IgD-negative memory B cell (primary cell): ENCODE measurements around the gene USP6NL. TPM values are rescaled to one million over a fixed set of nuclear protein-coding genes. Genes with fewer than 3 reads are reported as not detected.
A peak's percentile ranks its signal among the peaks of the same experiment; 100 is the strongest.

Source experiments
- H3K27ac Mint-ChIP-seq, 3 donors: one replicate each; pipeline ENCODE4 v1.8.0; 2020 to 2022; ENCODE audit warnings: mild to moderate bottlenecking in 3 of 3, mixed read lengths in 3 of 3, moderate library complexity in 1 of 3
- H3K27me3 Mint-ChIP-seq: one replicate; pipeline ENCODE4 v1.8.0; 2021; ENCODE audit warnings: mixed read lengths
- H3K36me3 Mint-ChIP-seq: one replicate; pipeline ENCODE4 v1.8.0; 2020; ENCODE audit warnings: mild to moderate bottlenecking, mixed read lengths
- H3K4me1 Mint-ChIP-seq, 3 donors: one replicate each; pipeline ENCODE4 v1.8.0; 2020 to 2022; ENCODE audit warnings: mixed read lengths in 3 of 3, mild to moderate bottlenecking in 1 of 3
- H3K4me3 Mint-ChIP-seq, 4 donors: one replicate each; pipeline ENCODE4 v1.8.0; 2020 to 2022; ENCODE audit warnings: mild to moderate bottlenecking in 4 of 4, mixed read lengths in 4 of 4, moderate library complexity in 3 of 4
- H3K9me3 Mint-ChIP-seq, 3 donors: one replicate each; pipeline ENCODE4 v1.8.0; 2020 to 2021; ENCODE audit warnings: mixed read lengths in 3 of 3, mild to moderate bottlenecking in 1 of 3
- polyA plus RNA-seq: library from polyadenylated mRNA; unstranded; fragments of 300-500 nt; fragmentation: Illumina TruSeq; gene quantifications from one replicate; pipeline ENCODE4 v1.2.3, GENCODE V29; 2021

The USP6NL gene
- polyA plus RNA-seq, 1 donor from 2014 or later, result 39.3 TPM

- Mint-ChIP-seq H3K9me3 (no peaks in the 10 kb centered on the region), H3K4me3 (peak overlapping the region in 2 of 4 donors; percentile 15 to 39)
Measured at GRCh38 chr10:11593612-11594011, 17.8 kb downstream of the USP6NL start.

DNA sequence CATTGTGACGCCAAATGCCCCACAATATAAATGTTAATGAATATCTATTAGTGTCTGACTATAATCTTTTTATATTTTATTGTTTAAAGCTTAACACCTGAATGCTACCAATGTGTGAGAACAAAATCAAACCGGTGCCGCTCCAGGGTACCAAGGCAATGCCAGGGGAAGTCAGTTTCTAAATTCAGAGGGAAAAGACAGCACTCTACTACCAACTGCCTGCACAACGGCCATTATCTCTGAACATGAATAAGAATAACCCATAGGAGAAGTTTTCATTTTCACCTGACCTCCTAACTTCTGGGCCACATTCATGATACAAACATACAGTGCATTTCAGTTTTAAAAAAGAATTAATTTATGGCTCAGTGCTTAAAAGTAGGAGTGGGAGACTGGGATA lies 21.7 kb downstream of the USP6NL start:
- Mint-ChIP-seq H3K27ac (peak overlapping the region in 1 of 3 donors; percentile 45), H3K4me3 (peak overlapping the region in 1 of 4 donors; percentile 42), H3K36me3 (peaks cover 5% of the 10 kb centered on the region), H3K4me1 (peaks cover 49 to 63% (median 50%) of the 10 kb centered on the region in 3 donors), H3K27me3 (no peaks in the 10 kb centered on the region), H3K9me3 (peaks cover 0 to 3% (median 0%) of the 10 kb centered on the region in 3 donors)

More at GRCh38 chr10:11593612-11594011, 17.8 kb downstream of the USP6NL start:
- H3K36me3 Mint-ChIP-seq, result peaks cover 2% of the 10 kb centered on the region
- no peaks in the 10 kb centered on the region for H3K27me3 Mint-ChIP-seq
- H3K4me1 Mint-ChIP-seq, result peaks cover 53 to 66% (median 55%) of the 10 kb centered on the region in 3 donors
- H3K27ac Mint-ChIP-seq, result peak overlapping the region in 1 of 3 donors; percentile 43

- peaks cover 47 to 62% (median 48%) of the 10 kb centered on the region in 3 donors for H3K4me1 Mint-ChIP-seq
- H3K4me3 Mint-ChIP-seq, result peak overlapping the region in 1 of 4 donors; percentile 42
- H3K27ac Mint-ChIP-seq, result peak overlapping the region in 1 of 3 donors; percentile 59
- H3K27me3 Mint-ChIP-seq, result no peaks in the 10 kb centered on the region
- H3K9me3 Mint-ChIP-seq, result peaks cover 0 to 3% (median 0%) of the 10 kb centered on the region in 3 donors
- peaks cover 6% of the 10 kb centered on the region for H3K36me3 Mint-ChIP-seq
Measured at GRCh38 chr10:11588873-11589574, 22.4 kb downstream of the USP6NL start.

GRCh38 chr10:11587722-11588259 lies 23.7 kb downstream of the USP6NL start:
- Mint-ChIP-seq H3K4me1 (peaks cover 41 to 53% (median 49%) of the 10 kb centered on the region in 3 donors), H3K27me3 (no peaks in the 10 kb centered on the region), H3K4me3 (peak overlapping the region in 2 of 4 donors; percentile 5 to 21), H3K9me3 (peaks cover 0 to 3% (median 0%) of the 10 kb centered on the region in 3 donors), H3K27ac (no peak overlapping the region), H3K36me3 (peaks cover 6% of the 10 kb centered on the region)

GRCh38 chr10:11586170-11586569 lies 25.3 kb downstream of the USP6NL start:
- peaks cover 6% of the 10 kb centered on the region for H3K36me3 Mint-ChIP-seq
- no peak overlapping the region for H3K27ac Mint-ChIP-seq
- H3K9me3 Mint-ChIP-seq, result peaks cover 0 to 3% (median 0%) of the 10 kb centered on the region in 3 donors
- no peaks in the 10 kb centered on the region for H3K27me3 Mint-ChIP-seq
- no peak overlapping the region for H3K4me3 Mint-ChIP-seq
- H3K4me1 Mint-ChIP-seq, result peaks cover 46 to 56% (median 46%) of the 10 kb centered on the region in 3 donors

GRCh38 chr10:11581213-11581612 lies 30.2 kb downstream of the USP6NL start:
- H3K27me3 Mint-ChIP-seq, result no peaks in the 10 kb centered on the region
- H3K36me3 Mint-ChIP-seq, result peaks cover 6% of the 10 kb centered on the region
- H3K27ac Mint-ChIP-seq, result no peak overlapping the region
- peaks cover 34 to 44% (median 43%) of the 10 kb centered on the region in 3 donors for H3K4me1 Mint-ChIP-seq
- H3K9me3 Mint-ChIP-seq, result peaks cover 0 to 3% (median 0%) of the 10 kb centered on the region in 3 donors
- no peak overlapping the region for H3K4me3 Mint-ChIP-seq

DNA sequence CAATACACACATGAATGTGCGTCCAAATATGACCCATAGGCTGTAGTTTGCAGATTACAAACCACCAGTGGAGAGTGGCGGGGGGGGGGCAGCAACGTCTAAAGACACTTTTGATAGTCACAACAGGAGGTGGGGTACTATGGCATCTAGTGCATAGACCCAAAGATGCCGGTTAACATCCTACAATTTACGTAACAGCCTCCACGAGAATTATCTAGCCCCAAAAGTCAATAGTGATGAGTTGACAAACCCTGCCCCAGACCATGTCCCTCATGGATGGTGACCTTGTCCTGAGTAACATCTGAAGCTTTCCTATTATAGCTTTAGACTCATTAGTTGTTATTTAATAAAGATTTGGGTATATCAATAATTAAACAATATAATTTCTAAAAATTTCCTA lies 31.6 kb downstream of the USP6NL start:
- Mint-ChIP-seq H3K27me3 (no peaks in the 10 kb centered on the region), H3K4me3 (no peak overlapping the region), H3K36me3 (peaks cover 5% of the 10 kb centered on the region), H3K4me1 (peaks cover 45 to 47% (median 46%) of the 10 kb centered on the region in 3 donors), H3K9me3 (no peaks in the 10 kb centered on the region), H3K27ac (peak overlapping the region in 1 of 3 donors; percentile 33)

- H3K4me3 Mint-ChIP-seq, result peak overlapping the region in 1 of 4 donors; percentile 43
- H3K4me1 Mint-ChIP-seq, result peaks cover 48 to 50% (median 49%) of the 10 kb centered on the region in 3 donors
- H3K27me3 Mint-ChIP-seq, result no peaks in the 10 kb centered on the region
- peak overlapping the region in 1 of 3 donors; percentile 67 for H3K27ac Mint-ChIP-seq
- no peaks in the 10 kb centered on the region for H3K9me3 Mint-ChIP-seq
- H3K36me3 Mint-ChIP-seq, result peaks cover 2% of the 10 kb centered on the region
Measured at GRCh38 chr10:11578802-11579255, 32.6 kb downstream of the USP6NL start.

DNA sequence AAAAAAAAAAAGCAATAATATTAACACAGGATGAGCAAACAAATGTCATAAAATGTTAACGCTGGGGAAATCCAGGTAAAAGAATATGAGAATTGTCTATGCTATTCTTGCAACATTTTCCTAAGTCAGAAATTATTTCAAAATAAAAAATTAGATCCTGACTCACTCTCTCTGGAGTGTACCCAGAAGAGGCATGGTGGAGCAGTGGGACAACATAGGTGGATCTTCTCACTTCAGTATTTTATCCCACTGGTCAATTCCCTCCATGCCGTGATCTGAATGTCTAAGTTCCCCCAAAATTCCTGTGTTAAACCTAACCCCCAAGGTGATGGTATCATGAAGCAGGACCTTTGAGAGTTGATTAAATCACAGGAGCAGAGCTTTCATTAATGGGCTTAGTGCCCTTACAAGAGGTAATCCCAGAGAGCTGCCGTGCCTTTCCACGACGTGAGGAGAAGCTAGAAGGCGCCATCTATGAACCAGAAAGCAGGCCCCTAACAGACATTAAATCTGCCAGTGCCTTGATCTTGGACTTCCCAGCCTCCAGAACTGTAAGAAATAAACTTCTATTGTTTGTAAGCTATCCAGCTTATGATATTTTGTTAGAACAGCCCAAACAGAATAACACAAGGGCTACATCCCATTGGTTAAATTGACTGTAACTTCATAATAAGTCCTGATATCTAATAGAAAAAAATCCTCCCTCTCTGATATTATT lies 35.2 kb downstream of the USP6NL start:
- peaks cover 55 to 63% (median 60%) of the 10 kb centered on the region in 3 donors for H3K4me1 Mint-ChIP-seq
- H3K9me3 Mint-ChIP-seq, result no peaks in the 10 kb centered on the region
- no peak overlapping the region for H3K27ac Mint-ChIP-seq
- peak overlapping the region in 2 of 4 donors; percentile 55 to 71 for H3K4me3 Mint-ChIP-seq
- no peaks in the 10 kb centered on the region for H3K27me3 Mint-ChIP-seq
- H3K36me3 Mint-ChIP-seq, result peaks cover 2% of the 10 kb centered on the region

DNA sequence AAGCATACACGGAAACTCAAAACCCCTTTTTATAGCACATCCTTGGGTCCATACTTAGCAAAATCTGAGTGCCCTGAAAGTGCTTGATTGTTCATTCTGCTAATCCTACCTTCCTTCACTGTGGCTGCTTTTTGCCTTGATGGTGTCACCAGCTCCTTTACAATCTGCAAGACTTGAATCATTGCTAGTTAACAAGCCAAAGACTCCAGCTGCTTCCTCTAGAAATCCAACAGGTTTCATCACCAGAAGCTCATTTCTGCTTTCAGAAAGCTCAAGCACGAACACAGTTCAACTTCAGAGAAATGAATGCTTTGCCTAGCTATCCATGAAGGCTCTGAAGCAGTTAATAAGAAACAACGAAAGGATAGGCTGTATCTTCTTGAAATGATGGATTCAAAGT lies 38.0 kb downstream of the USP6NL start:
- Mint-ChIP-seq H3K4me1 (peaks cover 62 to 70% (median 65%) of the 10 kb centered on the region in 3 donors), H3K27me3 (no peaks in the 10 kb centered on the region), H3K9me3 (no peaks in the 10 kb centered on the region), H3K27ac (peak overlapping the region; percentile 60 to 91 (median 64)), H3K36me3 (peaks cover 4% of the 10 kb centered on the region), H3K4me3 (peak overlapping the region; percentile 11 to 81 (median 66))

DNA sequence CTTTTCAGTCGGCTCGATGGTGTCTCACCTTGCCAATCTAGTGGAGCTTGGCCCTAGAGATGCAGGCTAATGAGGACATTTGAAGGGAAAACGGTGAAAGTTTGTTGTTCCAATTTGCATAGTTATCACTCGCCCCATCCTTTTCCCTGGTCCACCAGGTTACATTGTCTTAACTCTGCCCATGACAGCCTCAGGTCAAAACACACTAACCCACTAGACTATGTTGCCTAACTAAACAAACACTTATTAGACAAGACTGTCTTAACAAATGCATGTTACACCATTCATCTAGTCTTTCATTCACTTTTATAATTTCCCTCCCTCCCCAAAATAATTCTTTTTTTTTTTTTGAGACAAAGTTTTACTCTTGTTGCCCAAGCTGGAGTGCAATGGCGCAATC lies 40.7 kb downstream of the USP6NL start:
- Mint-ChIP-seq H3K27ac (no peak overlapping the region), H3K27me3 (no peaks in the 10 kb centered on the region)

GRCh38 chr10:11569471-11569870 lies 42.0 kb downstream of the USP6NL start:
- H3K27me3 Mint-ChIP-seq, result no peaks in the 10 kb centered on the region
- peaks cover 59 to 74% (median 71%) of the 10 kb centered on the region in 3 donors for H3K4me1 Mint-ChIP-seq
- peaks cover 4% of the 10 kb centered on the region for H3K36me3 Mint-ChIP-seq
- H3K4me3 Mint-ChIP-seq, result peak overlapping the region in 1 of 4 donors; percentile 24
- H3K27ac Mint-ChIP-seq, result peak overlapping the region in 1 of 3 donors; percentile 48
- H3K9me3 Mint-ChIP-seq, result peaks cover 0 to 3% (median 0%) of the 10 kb centered on the region in 3 donors

More for the DNA sequence above, 40.7 kb downstream of the USP6NL start:
- Mint-ChIP-seq H3K4me3 (peak overlapping the region in 2 of 4 donors; percentile 4 to 55), H3K36me3 (peaks cover 4% of the 10 kb centered on the region), H3K9me3 (peaks cover 0 to 3% (median 0%) of the 10 kb centered on the region in 3 donors), H3K4me1 (peaks cover 64 to 79% (median 75%) of the 10 kb centered on the region in 3 donors)

- Mint-ChIP-seq H3K4me3 (peak overlapping the region in 1 of 4 donors; percentile 0), H3K36me3 (peaks cover 4% of the 10 kb centered on the region), H3K9me3 (peaks cover 0 to 3% (median 0%) of the 10 kb centered on the region in 3 donors), H3K4me1 (peaks cover 59 to 72% (median 69%) of the 10 kb centered on the region in 3 donors), H3K27me3 (no peaks in the 10 kb centered on the region), H3K27ac (peak overlapping the region in 2 of 3 donors; percentile 41 to 75)
Measured at GRCh38 chr10:11568578-11568977, 42.9 kb downstream of the USP6NL start.

GRCh38 chr10:11564741-11565140 lies 46.7 kb downstream of the USP6NL start:
- H3K4me1 Mint-ChIP-seq, result peaks cover 55 to 68% (median 61%) of the 10 kb centered on the region in 3 donors

More at GRCh38 chr10:11564741-11565140, 46.7 kb downstream of the USP6NL start:
- Mint-ChIP-seq H3K27ac (peak overlapping the region; percentile 10 to 83 (median 28)), H3K36me3 (peaks cover 4% of the 10 kb centered on the region), H3K4me3 (peak overlapping the region in 1 of 4 donors; percentile 2), H3K9me3 (peaks cover 0 to 3% (median 0%) of the 10 kb centered on the region in 3 donors), H3K27me3 (no peaks in the 10 kb centered on the region)
